Bronchial epithelial cell (primary cell): ENCODE results near the gene ZNF493. TPM values are rescaled to one million over a fixed set of nuclear protein-coding genes. Genes with fewer than 3 reads are reported as not detected.

Experiments used
- DNase-seq: peaks from one replicate; pipeline ENCODE4 v3.0.0-alpha.2; 2010; ENCODE audit warnings: low read depth
- FAIRE-seq: peaks from 2 replicates; lab custom pipeline; 2011; peaks lifted over from hg19 to GRCh38; lab: Jason Lieb, UNC
- H3K27me3 ChIP-seq: 2 replicates; pipeline ENCODE4 v1.5.1; 2011; ENCODE audit warnings: low read length; ENCODE audit not compliant: control insufficient read depth, insufficient read depth
- H3K36me3 ChIP-seq: 2 replicates; pipeline ENCODE4 v1.5.1; 2011; ENCODE audit warnings: low read length; ENCODE audit not compliant: control insufficient read depth, insufficient read depth
- H3K4me3 ChIP-seq: 2 replicates; pipeline ENCODE4 v1.5.1; 2011; ENCODE audit warnings: mild to moderate bottlenecking, low read depth, low read length, control low read depth
- total RNA-seq: library from RNA; depleted of rRNA; stranded (reverse); fragments of >200 nt; gene quantifications from 2 replicates; pipeline ENCODE4 v1.2.1, GENCODE V29; 2014
- TF ChIP-seq, protein P1 (sequence below): IDR thresholded peaks from 2 replicates; pipeline ENCODE4 v1.5.1; 2011; ENCODE audit warnings: mild to moderate bottlenecking, moderate library complexity, low read length, control low read depth, inconsistent platforms; ENCODE audit not compliant: insufficient read depth, severe bottlenecking

ZNF493 gene
- total RNA-seq, 1 donor from 2014 or later: 9.5 TPM

DNA sequence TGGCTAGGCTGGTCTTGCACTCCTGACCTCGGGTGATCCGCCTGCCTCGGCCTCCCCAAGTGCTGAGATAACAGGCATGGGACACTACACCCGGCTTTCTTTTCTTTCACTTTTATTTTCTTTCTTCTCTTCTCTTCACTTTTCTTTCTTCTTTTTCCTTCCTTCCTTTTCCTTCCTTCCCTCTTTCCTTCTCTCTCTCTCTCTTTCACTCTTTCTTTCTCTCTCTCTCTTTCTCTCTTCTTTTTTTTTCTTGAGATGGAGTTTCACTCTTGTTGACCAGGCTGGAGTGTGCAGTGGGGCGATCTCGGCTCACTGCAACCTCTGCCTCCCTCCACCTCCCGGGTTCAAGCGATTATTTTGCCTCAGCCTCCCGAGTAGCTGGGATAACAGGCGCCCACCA lies 812 bp upstream of the ZNF493 start:
- H3K4me3 ChIP-seq: no peak overlapping the region
- H3K36me3 ChIP-seq: no peaks in the 10 kb centered on the region
- DNase-seq (no peak), FAIRE-seq (no peak)
- no peaks in the 10 kb centered on the region for H3K27me3 ChIP-seq
- TF ChIP-seq, protein P1, sequence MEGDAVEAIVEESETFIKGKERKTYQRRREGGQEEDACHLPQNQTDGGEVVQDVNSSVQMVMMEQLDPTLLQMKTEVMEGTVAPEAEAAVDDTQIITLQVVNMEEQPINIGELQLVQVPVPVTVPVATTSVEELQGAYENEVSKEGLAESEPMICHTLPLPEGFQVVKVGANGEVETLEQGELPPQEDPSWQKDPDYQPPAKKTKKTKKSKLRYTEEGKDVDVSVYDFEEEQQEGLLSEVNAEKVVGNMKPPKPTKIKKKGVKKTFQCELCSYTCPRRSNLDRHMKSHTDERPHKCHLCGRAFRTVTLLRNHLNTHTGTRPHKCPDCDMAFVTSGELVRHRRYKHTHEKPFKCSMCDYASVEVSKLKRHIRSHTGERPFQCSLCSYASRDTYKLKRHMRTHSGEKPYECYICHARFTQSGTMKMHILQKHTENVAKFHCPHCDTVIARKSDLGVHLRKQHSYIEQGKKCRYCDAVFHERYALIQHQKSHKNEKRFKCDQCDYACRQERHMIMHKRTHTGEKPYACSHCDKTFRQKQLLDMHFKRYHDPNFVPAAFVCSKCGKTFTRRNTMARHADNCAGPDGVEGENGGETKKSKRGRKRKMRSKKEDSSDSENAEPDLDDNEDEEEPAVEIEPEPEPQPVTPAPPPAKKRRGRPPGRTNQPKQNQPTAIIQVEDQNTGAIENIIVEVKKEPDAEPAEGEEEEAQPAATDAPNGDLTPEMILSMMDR: no peak

DNA sequence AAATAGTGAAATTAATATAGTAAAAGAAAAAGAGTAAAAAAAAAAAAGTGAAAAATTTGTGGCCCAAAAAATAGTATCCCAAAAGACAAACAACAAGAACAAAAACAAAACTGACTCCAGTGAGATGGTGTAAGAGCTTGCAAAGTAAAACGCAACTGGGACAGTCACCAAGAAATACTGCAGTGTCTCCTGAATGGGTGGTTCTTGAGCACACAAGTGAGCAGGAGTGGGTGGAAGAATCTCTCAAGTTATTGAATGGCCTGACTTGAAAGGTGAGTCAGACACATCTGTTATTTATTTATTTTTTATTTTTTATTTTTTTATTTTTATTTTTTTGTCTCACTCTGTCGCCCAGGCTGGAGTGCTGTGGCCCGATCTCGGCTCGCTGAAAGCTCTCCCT lies 1.9 kb downstream of the ZNF493 start:
- peak; percentile 5 for DNase-seq
- H3K4me3 ChIP-seq: no peak overlapping the region
- TF ChIP-seq, protein P1: no peak
- no peak for FAIRE-seq
- H3K36me3 ChIP-seq: no peaks in the 10 kb centered on the region
- H3K27me3 ChIP-seq: no peaks in the 10 kb centered on the region

DNA sequence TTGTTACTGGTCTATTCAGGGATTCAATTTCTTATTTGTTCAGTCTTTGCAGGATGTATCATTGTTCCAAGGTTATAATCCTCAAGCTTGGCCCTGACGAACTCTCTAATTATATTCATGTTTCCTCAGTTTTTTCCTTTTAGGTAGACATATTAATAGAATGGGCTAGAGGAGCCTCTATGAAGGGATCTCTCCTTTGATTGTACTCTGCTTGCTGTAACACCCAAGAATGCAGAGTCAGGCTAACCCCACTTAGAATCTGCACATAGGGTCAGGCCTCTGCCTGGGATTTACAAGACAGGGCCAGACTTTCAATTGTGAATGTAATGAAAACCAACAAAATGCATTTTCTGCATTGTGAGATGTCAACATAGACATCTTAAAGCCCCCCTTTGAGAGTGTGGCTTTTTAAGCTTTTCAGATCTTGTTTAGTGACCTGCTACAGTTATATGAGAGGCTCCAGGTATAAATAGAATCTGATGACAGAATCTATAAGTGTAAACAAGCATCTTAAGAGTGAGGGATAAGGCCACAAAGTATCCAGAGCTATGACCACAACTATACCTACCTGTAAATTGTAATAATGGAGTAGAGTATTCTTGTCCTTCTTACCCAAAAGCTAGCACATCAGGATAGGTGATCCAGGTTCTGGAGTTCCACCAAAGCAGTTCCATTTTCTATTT lies 5.5 kb downstream of the ZNF493 start:
- TF ChIP-seq, protein P1: no peak
- FAIRE-seq: no peak
- peaks cover 1% of the 10 kb centered on the region for H3K36me3 ChIP-seq
- H3K4me3 ChIP-seq: no peak overlapping the region
- DNase-seq: no peak
- H3K27me3 ChIP-seq: no peaks in the 10 kb centered on the region

DNA sequence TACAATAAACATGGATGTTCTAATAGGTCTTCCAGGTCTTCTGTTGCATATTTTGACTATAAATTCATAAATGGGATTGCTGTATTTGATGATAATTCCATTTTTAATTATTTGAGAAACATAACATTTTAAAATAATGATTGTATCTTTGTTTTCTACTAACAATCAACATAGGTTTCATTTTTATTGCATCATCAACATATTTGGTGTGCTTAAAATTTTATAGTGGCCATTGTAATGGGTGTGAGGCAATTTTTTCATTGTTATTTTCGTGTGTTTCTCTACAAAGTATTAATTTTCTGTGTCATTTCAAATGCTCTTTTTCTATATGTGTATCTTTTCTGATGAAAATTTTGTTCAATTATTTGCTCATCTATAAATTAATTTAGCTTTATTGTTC lies 13.2 kb downstream of the ZNF493 start:
- Histone ChIP-seq H3K4me3 (no peak overlapping the region), H3K27me3 (no peaks in the 10 kb centered on the region), H3K36me3 (peaks cover 3% of the 10 kb centered on the region)
- DNase-seq (no peak), FAIRE-seq (no peak)
- TF ChIP-seq, protein P1: no peak

DNA sequence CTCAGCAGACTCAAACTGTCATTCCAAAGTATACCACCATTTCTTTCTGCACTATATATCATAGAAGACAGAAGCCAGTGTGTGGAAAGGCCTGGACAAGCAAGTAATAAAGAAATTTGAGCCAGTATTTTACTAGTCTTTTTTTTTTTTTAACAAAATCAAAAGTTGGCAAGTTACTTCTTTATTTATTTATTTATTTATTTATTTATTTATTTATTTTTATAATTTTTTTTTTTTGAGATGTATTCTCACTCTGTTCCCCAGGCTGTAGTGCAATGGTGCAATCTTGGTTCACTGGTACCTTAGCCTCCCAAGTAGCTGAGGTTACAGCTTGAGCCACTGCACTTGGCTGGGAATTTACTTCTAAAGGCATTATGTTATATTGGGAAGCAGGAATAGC lies 25.3 kb downstream of the ZNF493 start:
- Histone ChIP-seq H3K4me3 (no peak overlapping the region), H3K36me3 (no peaks in the 10 kb centered on the region), H3K27me3 (no peaks in the 10 kb centered on the region)
- FAIRE-seq (no peak), DNase-seq (no peak)
- TF ChIP-seq, protein P1: no peak
